Fibroblast of villous mesenchyme (primary cell): ENCODE measurements around the gene RWDD2A. TPM values are rescaled to one million over a fixed set of nuclear protein-coding genes. Genes with fewer than 3 reads are reported as not detected.
A peak's percentile ranks its signal among the peaks of the same experiment; 100 is the strongest.

ENCODE experiments used
- DNase-seq: peaks from one replicate; pipeline ENCODE4 v3.0.0-alpha.2; 2010; ENCODE audit warnings: low read depth
- H3K4me3 ChIP-seq: 2 replicates; pipeline ENCODE4 v1.5.1; 2011; ENCODE audit warnings: low read depth, mild to moderate bottlenecking, low read length
- CTCF ChIP-seq: IDR thresholded peaks from 2 replicates; pipeline ENCODE4 v1.5.1; 2012; ENCODE audit warnings: low read depth, mild to moderate bottlenecking, low read length; ENCODE audit not compliant: insufficient read depth
- total RNA-seq: library from RNA; depleted of rRNA; stranded (reverse); fragments of >200 nt; gene quantifications from 2 replicates; pipeline ENCODE4 v1.2.3, GENCODE V29; 2012

The RWDD2A gene
- 4.2 and 4.3 TPM in 2 replicates for total RNA-seq

- peak within 1 kb of the TSS; percentile 90 for H3K4me3 ChIP-seq
- DNase-seq = peak; percentile 92
- no peak for TF ChIP-seq CTCF
Observed at GRCh38 chr6:83192871-83193746, at the start of gene RWDD2A, which contains the start of gene PGM3. Gene RWDD2A, plus strand, starts transcription at chr6:83193357. Its CDS starts 1,095 bp downstream, at chr6:83194452. Gene PGM3, minus strand, starts transcription at chr6:83193265. Its CDS starts 2,253 bp downstream, at chr6:83191012.

DNA sequence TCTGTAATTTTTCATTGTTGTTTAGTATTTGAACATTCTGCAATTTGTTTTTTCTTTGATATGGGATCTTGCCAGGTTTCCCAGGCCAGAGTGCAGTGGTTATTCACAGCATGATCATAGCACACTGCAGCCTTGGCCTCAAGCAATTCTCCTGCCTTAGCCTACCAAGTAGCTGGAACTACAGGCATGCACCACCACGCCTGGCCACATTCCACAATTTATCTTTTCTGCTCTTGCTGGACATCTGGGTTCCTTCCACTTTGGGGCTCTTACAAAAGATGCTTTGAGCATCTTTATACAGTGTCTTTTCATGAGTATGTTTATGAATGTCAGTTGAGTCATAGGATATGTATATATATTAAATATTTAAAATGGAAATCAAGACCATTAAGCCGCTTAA lies 42.0 kb upstream of the RWDD2A start:
- TF ChIP-seq CTCF = no peak
- no peak overlapping the region for H3K4me3 ChIP-seq
- DNase-seq = peak; percentile 48

DNA sequence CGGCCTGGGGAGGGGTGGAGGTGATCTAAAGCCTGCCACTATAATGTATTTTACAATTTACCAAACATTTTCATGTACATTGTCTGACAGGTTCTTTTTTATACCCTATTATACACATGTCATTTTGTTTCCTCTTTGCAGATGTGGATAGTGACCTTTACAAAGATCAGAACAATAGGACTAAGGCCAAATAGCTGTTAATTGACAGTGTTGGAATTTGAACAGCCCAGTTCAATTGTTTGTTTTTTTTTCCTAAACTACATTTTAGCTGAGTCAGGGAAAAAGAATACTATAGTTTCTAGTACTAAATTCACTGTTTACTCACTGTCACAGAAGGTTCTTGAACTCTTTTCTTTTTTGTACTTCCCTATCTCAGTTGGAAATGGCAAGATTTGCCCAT lies 40.2 kb upstream of the RWDD2A start:
- TF ChIP-seq CTCF = no peak
- H3K4me3 ChIP-seq = no peak overlapping the region
- no peak for DNase-seq

GRCh38 chr6:83153883-83154521 lies 39.2 kb upstream of the RWDD2A start:
- DNase-seq = no peak
- H3K4me3 ChIP-seq = no peak overlapping the region
- TF ChIP-seq CTCF = no peak

DNA sequence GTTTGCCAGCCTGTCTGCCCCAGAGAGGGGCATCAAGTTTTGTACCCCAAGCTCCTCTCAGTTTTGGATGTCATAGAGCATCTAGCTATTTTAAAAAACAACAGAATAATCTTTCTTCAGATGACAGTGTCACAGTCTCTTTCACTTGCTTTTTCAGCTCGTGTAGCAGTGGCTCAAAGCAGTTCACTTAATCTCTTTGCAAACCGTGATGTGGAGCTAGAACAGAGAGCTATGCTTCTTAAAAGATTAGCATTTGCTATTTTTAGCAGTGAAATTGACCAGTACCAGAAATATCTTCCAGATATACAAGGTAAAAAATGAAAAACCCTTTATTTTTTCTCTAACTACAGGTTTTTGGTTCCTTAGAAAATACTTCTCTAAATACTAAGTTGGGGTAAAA lies 37.4 kb upstream of the RWDD2A start:
- H3K4me3 ChIP-seq = no peak overlapping the region
- no peak for TF ChIP-seq CTCF
- DNase-seq = no peak

DNA sequence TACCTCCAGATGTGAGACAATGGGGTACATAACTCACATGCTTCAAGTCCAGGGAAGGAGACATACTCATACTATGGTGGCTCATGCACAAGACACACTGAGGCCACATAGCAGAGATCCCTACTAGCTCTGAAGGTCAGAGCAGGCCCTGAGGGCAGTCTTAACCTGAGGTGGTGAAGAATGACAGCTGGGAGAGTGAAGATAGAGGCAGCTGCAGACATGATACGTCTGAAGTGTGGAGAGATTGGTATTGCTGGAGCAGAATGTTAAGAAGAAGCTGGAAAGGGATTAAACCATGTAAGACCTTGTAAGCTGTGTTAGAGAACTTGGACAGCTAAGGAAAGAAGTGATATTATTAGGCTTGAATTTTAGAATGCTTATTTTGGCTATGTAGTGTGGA lies 33.0 kb upstream of the RWDD2A start:
- no peak overlapping the region for H3K4me3 ChIP-seq
- DNase-seq = no peak
- TF ChIP-seq CTCF = no peak
